Measurements from ENCODE around the gene DNHD1.

GRCh38 chr11:6563667-6564066 is 66.6 kb downstream of the DNHD1 start:
- TF ChIP-seq CTCF (IDR thresholded peaks at IDR 0.05) (no peak), EZH2phosphoT487 (IDR thresholded peaks at IDR 0.05) (no peak), EZH2 (IDR thresholded peaks at IDR 0.05) (no peak)

Data from neural progenitor cell (in vitro differentiated cells).